PFSK-1 (cell line): ENCODE data around the gene DPP3.

Source experiments
- FOXP2 ChIP-seq: optimal IDR thresholded peaks from 2 replicates; pipeline ENCODE3; 2011; ENCODE audit warnings: borderline replicate concordance, control low read depth, inconsistent platforms; ENCODE audit not compliant: insufficient read depth; ENCODE audit errors: extremely low read length, extremely low read depth
- POLR2AphosphoS5 ChIP-seq: IDR thresholded peaks from 2 replicates; pipeline ENCODE4 v1.6.1; 2012; ENCODE audit warnings: low read depth, mild to moderate bottlenecking, control low read depth, low read length, moderate library complexity
- SIN3A ChIP-seq: IDR thresholded peaks from 2 replicates; pipeline ENCODE4 v1.6.1; 2012; ENCODE audit warnings: mild to moderate bottlenecking, low read length, moderate library complexity, borderline replicate concordance; ENCODE audit not compliant: insufficient read depth
- TAF1 ChIP-seq: IDR thresholded peaks from 2 replicates; pipeline ENCODE4 v1.6.1; 2012; ENCODE audit warnings: low read length, control low read depth, borderline replicate concordance; ENCODE audit not compliant: insufficient read depth
- TF ChIP-seq, protein P1 (sequence below), 2 experiments: IDR thresholded peaks; 2 replicates each; pipeline versions ENCODE4 v1.6.1 to v1.8.0; 2011 to 2012; ENCODE audit warnings: low read depth in 2 of 2, low read length in 2 of 2, control low read depth in 1 of 2, inconsistent platforms in 1 of 2, mild to moderate bottlenecking in 1 of 2, moderate library complexity in 1 of 2; ENCODE audit not compliant: insufficient read depth in 1 of 2

DPP3 gene

DNA sequence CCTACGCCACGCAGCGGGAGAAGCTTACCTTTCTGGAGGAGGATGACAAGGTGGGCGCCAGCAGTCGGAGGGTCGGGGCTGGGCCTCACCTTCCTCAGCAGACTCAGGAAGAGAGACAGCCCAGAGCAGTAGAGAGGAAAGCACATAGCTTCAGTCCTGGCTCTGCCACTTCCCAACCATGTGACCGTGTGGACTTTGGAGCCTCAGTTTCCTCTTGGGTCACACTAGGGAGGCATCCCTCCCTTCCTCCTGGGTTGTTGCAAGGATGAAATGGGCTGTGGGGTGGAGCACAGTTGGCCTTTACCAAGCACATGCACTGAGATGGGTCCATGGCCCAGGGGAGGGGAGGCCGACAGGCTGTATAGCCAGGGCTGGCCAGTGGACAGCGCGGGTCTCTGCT is 12.9 kb downstream of the DPP3 start:
- TF ChIP-seq, protein P1, sequence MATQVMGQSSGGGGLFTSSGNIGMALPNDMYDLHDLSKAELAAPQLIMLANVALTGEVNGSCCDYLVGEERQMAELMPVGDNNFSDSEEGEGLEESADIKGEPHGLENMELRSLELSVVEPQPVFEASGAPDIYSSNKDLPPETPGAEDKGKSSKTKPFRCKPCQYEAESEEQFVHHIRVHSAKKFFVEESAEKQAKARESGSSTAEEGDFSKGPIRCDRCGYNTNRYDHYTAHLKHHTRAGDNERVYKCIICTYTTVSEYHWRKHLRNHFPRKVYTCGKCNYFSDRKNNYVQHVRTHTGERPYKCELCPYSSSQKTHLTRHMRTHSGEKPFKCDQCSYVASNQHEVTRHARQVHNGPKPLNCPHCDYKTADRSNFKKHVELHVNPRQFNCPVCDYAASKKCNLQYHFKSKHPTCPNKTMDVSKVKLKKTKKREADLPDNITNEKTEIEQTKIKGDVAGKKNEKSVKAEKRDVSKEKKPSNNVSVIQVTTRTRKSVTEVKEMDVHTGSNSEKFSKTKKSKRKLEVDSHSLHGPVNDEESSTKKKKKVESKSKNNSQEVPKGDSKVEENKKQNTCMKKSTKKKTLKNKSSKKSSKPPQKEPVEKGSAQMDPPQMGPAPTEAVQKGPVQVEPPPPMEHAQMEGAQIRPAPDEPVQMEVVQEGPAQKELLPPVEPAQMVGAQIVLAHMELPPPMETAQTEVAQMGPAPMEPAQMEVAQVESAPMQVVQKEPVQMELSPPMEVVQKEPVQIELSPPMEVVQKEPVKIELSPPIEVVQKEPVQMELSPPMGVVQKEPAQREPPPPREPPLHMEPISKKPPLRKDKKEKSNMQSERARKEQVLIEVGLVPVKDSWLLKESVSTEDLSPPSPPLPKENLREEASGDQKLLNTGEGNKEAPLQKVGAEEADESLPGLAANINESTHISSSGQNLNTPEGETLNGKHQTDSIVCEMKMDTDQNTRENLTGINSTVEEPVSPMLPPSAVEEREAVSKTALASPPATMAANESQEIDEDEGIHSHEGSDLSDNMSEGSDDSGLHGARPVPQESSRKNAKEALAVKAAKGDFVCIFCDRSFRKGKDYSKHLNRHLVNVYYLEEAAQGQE (IDR thresholded peaks at IDR 0.05; ENCODE audit: insufficient read depth in 1 of 2, low read depth in 2 of 2, low read length in 2 of 2): no peak
- TF ChIP-seq POLR2AphosphoS5 (no peak), SIN3A (no peak), FOXP2 (no peak), TAF1 (no peak)

DNA sequence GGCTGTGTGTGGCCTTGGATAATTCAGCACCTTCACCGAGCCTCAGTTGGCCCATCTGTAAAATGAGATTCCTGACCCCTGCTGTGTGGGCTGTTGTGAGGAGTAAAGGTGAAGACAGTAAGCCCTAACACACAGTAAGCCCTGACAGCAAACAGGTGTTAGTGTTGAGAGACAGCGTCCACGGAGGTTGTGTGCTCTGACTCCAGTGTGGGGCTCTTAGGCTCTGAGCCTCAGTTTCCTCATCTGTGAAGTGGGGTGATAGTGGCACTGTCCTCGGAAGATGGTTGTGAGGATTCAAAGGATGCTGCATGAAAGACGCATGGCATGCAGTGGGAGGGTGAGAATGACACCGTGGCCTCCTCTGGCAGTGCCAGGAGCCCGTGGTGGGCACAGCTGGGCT is 14.2 kb downstream of the DPP3 start:
- no peak for TF ChIP-seq TAF1

DNA sequence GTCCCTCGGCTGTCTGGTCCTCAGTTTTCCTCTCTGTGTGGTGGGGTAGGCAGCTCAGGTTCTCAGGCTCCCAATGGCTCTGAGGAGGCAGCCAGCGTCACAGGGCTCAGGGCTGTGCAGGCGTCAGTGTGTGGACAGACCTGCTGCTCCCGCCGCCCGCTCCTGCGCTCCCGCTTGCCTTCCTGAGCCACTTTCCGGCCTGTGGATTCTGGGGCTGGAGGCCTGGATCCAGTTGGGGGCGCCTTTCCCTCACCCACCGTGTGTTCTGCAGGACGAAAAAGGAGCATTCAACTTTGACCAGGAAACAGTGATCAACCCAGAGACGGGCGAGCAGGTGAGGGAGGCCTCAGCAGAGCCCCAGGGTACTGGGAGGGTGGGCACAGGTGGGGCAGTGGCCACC is 14.7 kb downstream of the DPP3 start:
- TF ChIP-seq SIN3A: no peak
- TF ChIP-seq FOXP2: no peak
- TF ChIP-seq, protein P1 (IDR thresholded peaks at IDR 0.05; ENCODE audit: insufficient read depth in 1 of 2, low read depth in 2 of 2, low read length in 2 of 2): no peak
- TF ChIP-seq TAF1: no peak
- TF ChIP-seq POLR2AphosphoS5: no peak

DNA sequence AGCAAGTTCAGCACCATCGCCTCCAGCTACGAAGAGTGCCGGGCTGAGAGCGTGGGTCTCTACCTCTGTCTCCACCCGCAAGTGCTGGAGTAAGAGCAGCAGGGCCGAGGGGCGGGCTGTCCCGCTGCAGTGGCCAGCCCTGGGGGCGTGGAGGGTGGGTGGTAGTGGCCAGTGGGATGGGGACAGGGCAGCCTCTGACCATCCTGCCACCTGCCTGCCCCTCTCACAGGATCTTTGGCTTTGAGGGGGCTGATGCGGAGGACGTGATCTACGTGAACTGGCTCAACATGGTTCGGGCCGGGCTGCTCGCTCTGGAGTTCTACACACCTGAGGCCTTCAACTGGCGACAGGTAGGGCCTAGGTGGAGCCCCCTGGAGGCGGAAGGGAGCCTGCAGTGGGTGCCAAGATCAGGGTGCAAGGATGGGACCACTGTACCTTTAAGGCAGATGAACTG is 15.2 kb downstream of the DPP3 start:
- TF ChIP-seq TAF1: no peak
- TF ChIP-seq, protein P1 (IDR thresholded peaks at IDR 0.05; ENCODE audit: insufficient read depth in 1 of 2, low read depth in 2 of 2, low read length in 2 of 2): no peak
- no peak for TF ChIP-seq SIN3A
- TF ChIP-seq FOXP2: no peak
- no peak for TF ChIP-seq POLR2AphosphoS5

DNA sequence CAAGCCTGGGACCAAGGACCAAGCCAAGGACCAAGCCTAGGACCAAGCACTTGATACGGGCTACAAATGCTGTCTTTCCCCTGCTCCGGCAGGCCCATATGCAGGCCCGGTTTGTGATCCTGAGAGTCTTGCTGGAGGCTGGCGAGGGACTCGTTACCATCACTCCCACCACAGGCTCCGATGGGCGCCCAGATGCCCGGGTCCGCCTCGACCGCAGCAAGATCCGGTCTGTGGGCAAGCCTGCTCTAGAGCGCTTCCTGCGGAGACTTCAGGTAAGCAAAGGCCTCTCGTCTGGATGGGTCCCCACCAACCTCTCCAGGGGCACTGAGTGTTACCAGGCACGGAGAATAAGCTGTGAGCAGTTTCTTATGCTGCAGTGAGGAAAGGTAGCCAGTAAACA is 17.0 kb downstream of the DPP3 start:
- TF ChIP-seq SIN3A (no peak), TAF1 (no peak), FOXP2 (no peak), POLR2AphosphoS5 (no peak)
- TF ChIP-seq, protein P1 (IDR thresholded peaks at IDR 0.05; ENCODE audit: insufficient read depth in 1 of 2, low read depth in 2 of 2, low read length in 2 of 2): no peak
